NCI-H1048 (cell line): ENCODE measurements around the gene MB.
"Not testable (repeated sequence)": the region's sequence is repeated elsewhere in the genome, so short reads cannot be mapped to it uniquely, and the experiment has no call there.

ENCODE experiments used
- DNase-seq: peaks from one replicate; lab custom pipeline; 2025; lab: John Stamatoyannopoulos, UW

MB gene

DNA sequence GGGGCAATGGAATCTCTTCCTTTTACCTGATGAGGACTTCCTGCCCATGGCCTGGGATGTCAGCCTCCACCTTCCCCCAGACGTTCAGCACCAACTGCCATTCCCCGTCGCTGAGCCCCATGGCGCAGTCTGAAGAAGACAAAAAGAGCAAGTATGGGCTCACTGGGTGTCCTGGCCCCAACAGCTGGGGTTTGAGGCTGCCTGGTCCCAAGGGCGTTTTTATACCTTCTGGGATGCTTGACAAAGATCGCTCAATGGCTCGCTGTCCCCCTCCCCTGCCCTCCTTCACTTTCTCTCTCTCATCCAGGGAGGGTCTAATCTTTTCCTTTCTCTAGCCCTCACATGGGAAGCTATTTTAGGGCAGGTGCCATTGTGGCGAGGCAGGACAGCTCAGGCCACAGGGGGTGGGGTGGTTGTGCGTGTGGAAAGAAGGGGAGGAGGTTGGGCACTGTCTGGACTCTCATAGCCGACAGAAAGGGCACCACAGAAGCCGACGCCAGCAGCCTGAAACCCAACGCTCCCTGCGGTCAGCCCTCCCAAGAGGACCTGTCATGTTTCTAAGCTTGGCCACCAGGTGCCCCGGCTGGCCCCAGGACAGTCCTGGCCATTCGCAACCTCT, at the start of gene MB:
Gene MB, minus strand, starts transcription at position 193 of the 619 bp plus-strand sequence. Its CDS starts 72 bp downstream, at position 121.
- no peak for DNase-seq

DNA sequence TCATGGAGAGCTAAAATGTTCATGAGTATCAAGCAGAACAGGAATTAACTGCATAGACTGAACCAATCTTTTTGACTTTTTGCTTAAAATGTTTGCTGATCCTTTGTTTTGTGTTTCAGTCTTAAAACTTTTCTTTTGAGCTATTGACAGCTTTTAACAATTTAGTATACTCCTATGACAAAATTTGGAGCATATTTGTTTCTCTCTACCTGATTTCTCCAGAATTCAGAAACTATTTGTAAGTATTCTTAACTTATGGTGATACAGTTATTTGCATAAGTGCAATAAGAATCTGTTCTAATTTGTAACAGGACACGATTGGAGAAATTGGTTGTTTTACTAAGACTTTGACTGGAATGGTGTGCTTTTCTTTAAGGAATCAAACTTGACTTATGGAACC, 49.6 kb upstream of the MB start:
- DNase-seq = not testable (repeated sequence)

DNA sequence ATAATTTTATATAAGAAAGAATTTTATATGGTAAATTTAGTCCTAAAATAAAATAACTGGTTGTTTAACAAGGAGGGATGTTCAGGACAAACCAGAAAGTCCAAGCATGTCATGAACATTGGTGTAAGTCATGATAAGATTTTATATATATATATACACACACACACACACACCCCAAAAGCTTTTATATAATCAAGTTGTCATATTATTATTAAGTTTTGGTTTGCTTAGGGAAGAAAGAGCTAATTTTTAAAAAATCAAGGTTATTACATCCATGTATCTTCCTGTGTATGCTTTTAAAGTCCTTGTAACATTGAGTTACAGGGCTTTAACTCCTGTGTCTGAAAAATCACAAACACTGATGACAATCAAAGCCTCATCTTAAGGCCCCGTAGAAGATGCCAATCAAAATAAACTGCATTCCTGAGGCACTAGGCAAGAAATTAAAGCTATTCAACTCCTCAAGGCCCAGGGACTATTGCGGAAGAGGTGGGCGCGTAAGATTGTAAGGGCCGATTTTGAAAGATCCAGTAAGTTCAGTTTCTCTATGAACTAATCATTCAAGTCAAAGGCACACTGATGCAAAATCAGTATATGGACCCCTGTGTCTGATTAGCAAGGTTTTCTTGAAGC, 47.9 kb upstream of the MB start:
- no peak for DNase-seq

DNA sequence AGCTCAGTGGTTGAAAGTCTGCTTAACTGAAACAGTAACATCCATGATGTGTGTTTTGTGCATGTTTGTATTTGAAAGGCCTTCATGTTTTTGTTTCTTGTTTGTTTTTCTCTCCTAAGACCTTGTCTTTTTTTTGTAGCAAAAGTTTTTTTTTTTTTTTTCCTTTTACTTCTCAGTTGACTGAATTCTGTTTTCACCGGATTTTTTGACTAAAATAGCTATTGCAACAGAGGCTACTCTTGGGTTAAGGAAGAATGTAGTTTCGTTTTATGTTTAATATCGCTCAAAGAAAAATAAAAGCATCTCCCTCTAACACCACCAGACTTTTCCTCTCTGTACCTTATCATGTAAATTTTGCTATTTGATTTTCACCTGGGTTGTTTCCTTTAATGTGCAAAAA, 46.2 kb upstream of the MB start:
- no peak for DNase-seq

DNA sequence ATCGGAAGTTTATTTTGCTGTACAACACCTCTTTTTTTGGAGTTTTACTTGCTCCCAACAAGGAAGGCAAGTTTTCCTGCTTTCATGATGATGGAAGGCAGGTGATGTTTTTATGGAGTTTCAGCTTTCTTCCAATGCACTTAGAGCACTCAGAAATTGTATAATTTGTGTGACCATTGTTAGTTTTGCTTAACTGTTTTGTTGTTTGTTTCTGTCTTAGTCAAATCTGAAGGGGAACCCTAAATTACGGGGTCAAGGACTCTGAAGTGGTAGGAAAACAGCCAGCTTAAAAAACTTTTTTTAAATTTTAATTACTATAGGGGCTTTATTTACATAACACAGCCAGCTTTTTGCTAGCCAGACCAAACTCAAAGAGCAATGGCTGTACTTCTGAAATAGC, 45.8 kb upstream of the MB start:
- no peak for DNase-seq

DNA sequence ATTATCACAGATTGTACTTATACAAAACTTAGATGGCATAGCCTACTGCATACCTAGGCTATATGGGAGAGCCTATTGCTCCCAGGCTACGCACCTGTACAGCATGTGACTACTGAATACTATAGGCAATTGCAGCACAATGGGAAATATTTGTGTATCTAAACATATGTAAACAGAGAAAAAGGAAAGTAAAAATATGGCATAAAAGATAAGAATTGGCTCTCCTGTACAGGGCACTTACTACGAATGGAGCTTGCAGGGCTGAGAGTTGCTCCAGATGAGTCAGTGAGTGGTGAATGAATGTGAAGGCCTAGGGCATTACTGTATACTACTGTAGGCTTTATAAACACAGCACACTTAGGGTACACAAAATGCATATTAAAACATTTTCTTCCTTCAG, 44.3 kb upstream of the MB start:
- no peak for DNase-seq

DNA sequence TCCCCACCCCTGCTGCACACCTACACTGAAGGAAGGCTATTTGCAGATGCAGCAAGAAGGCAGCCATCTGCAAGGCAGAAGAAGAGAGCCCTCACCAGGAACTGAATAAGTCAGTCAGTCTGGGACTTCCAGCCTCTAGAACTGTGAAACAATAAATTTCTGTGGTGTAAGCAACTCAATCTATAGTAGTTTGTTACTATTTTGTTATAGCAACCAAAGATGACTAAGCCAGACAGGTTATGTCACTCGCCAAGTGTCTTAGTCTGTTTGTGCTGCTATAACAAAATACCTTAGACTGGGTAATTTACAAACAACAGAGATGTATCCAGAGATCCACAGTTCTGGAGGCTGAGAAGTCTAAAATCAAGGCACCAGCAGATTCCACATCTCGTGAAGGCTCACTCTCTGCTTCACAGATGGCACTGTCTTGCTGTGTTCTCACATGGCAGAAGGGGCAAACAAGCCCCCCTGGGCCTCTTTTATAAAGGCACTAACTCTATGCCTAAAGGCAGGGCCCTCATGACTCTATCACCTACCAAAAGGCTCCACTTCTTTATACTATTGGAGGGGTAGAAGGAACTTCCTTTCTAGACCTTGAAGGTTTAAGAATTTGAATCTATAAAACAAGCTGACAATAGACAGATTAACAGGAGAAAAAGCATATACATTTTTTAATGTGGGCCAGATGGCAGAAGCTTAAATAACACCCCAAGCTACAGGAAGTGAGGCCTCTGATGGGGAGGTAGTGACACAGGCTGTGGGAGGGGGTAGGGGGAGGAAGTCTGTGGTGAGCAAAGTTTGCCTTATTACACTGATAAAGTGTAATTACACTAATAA, 43.4 kb upstream of the MB start:
- DNase-seq = no peak

DNA sequence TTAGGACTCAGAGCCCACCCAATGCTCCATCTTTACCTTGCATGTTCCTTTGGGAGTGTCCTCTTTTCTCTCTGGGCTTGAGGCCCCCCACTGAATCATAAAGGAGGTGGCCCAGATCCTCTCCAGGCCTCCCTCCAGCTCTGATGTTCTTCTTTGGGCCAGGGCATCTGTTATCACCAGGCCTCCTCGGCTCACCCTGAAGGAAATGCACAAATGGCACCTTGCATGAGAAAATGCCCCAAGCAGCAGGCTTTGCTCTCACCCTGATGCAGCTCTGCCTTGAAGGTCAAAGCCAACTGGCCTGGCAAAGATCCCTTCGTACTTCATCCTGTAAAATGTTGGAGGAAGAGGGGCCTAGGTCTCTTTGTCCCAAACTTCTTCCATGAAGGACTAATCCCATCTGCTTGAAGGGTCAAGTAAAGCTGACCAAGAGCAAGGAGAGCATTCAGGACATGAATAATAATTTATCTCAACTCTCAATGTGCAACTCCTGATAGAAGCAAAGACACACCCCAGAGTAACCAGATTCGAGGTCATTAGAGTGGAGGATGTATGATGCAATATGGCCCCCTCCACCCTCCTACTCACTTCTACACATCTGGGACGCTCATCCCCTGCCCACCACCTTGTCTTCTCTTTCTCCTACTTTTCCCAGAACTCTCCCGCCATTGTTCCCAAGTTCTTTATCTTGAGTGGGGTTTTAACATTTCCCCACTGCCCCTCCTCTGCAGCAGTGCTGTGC, 40.6 kb upstream of the MB start:
- no peak for DNase-seq

DNA sequence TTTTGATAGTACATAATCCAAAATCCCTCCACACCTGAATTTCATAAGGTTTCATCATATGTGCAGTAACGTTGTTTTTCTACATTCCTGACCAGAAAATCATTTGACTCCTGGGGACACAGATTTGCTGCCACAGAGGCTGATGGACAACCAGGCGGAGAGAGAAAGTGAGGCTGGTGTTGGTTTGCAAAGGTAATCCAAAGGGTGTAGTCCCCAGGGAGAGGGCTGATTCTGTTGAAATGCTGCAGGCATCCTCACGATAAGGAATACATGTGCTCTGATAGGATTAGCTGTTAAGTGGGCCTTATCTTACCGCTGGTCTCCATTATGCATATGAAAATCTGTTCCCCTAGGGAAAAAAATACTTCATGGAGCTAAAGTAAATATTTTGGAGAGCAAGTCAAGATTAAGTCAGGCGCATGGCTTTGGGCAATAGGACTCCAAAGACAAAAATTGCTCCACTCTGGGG, 39.2 kb upstream of the MB start:
- no peak for DNase-seq

DNA sequence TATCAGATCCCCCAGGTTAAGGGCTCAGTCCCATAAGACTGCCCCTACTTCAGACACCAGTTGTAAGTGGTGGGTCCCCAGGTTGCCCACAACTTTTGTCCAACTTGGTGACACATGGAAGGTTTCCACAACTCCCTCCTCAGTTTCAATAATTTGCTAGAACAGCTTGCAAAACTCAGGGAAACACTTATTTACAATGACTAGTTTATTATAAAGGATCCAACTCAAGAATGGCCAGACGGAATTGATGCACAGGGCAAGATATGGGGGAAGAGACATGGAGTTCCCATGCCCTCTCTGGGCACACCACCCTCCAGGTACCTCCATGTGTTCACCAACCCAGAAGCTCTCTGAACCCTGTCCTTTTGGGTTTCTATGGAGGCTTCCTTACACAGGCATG, 36.7 kb upstream of the MB start:
- no peak for DNase-seq

DNA sequence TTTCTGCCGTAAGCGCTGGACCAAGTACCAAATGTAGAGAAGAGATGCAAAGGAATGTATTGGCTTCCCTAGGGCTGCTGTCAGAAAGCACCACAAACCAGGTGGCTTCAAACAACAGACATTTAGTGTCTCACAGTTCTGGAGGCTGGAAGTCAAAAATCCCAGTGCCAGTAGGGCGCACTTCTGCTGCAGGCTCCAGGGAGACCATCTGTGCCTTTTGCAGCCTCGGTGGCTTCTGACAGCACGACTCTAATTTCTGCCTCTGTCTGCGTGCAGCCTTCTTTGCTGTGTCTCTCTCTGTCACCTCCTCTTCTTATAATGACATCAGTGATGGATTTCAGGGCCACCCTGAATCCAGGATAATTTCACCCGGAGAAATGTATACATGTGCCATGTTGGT, 34.0 kb upstream of the MB start:
- no peak for DNase-seq

DNA sequence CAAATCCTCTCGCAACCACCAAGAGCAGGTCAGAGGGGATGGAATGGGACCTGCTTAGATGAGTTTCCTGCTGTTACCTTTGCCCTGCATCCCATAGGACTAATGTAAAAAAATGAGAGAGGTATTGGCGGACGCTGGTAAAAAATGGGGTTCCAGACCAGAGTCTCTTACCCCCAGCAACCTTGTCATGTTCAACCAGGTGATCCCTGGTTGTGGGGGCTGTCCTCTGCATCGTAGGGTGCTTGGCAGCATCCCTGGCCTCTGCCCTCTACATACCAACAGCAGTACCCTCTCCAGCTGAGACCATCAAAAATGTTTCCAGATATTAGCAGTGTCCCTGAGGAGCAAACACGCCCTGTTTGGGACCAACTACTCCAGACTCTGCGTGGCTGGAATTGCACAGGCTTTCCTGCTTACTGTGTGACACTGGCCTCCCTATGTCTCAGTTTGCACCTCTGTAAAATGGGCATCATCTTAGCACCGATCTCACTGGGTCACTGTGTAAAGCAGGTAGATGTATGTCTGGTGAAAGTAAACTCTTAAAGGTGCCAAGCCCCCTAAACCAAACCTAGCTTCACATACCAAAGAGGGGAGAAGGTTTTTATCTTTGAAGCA, 32.6 kb upstream of the MB start:
- no peak for DNase-seq

DNA sequence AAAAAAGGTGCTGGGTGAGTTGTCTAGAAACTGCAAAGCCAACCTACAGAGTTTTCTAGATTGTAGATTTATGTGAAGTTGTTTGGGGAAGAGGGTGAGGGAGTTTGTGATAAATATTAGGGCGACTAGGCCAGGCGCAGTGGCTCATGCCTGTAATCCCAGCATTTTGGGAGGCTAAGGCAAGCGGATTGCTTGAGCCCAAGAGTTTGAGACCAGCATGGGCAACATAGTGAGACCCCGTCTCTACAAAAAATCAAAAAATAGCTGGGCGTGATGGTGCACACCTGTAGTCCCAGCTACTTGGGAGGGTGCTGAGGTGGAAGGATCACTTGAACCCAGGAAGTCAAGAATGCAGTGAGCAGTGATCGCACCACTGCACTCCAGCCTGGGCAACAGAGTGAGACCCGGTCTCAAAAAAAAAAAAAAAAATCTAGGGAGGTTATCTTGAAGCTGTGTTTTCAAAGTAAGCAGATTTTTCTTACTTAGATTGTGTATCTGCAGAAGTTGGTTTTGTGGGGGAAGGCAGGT, 32.0 kb upstream of the MB start:
- no peak for DNase-seq

DNA sequence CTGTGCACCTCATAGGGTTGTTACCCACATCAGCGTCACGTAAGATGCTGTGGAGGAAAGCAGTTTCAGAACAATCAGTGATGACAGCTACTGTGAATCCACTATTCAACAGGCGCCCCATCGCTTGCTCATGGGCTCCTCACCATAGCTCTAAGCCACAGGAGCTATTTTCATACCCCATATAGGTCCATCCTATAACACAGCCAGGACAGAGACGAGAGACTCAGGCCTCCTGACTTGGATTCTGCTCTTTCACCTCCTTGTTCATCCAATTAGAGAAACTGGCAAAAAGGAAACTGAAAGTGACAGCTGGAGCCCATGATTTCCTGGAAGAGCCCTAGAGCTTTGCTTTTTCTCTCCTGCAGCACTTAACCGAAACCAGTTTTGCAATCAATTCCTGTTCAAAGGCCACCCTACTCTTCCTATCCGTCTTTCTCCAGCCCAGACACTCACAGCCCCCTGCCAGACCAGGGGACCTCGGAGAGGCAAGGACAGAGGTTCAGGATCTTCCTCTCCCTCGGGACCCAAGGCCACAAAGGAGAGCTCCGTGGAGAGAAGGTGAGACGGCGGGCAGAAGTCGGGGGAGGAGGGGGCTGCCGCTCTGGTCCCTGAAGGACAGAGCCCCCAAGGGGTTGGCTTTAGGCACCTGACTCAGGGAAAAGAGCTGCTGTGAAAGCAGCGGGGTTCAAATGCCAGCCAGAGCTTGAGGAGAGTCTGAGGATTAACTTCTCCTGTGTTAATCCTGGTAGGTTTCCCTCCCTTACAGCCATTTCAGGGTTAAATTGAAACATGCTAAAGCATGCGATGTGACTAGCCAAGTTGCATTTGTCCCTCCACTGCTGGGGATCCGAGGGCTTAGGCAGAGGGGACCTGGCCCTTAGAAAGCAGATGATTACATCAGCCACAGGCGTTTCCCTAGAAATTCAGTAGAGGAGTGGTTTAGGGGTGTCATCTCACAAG, 31.2 kb upstream of the MB start, which contains the start of gene APOL6:
Gene APOL6, plus strand, starts transcription at position 381 of the 960 bp plus-strand sequence. CDS start 7,980 bp downstream, outside the sequence.
- DNase-seq = no peak

DNA sequence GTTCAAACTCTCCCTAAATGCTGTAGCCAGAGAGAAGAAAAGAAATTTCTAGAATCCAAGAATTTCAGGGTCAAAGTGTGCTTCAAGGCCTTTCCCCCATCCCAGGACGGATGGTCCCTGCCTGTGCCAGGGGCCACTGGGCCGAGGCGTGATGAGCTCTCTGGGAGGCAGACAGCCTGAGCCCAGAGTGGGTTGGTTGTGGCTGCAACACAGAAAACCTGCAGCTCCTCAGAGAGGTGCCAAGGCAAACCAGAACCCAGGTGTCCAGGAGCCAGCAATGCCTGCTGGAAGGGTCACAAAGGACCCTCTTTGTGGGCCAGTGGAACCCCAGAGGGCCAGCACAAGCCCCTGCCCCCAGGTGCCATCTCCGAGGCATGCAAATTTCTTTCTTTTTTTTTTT, 28.5 kb upstream of the MB start:
- DNase-seq = no peak

DNA sequence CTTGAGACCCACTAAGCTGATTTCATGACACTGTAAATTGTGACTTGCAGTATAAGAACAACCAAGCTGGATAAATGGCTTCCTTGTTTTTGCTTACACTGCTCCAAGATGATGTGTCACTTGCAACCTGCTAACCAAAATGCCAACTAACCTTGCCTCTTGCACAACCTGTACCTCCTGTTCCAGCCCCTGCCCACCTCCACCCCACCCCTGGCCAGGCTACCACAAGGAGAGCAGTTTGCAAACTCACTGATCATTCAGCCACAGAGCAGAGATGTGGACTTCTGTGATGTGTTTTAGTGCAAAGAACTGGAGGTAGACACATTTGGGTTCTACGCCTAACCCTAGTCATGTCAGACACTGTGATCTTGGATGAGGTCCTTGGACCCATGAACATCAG, 26.9 kb upstream of the MB start:
- no peak for DNase-seq

DNA sequence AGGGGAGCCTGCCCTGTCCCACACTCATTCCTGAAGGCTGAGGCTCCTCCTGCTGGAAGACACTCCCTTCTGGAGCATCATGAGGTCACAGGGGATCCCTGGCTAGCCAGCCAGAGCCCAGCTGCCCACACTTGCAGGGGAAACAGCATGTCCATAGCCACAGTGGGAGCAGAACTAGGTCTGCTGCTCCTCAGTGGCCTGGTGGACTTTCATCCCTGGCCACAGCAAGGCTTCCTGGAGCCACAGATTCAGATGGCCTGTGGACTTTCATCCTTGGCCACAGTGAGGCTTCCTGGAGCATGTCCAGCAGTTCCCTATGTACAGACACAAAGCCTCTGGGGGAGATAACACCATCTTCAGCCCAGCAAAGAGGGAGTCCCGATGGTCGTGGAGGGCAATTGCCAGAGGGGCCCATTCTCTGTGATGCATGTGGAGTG, 25.2 kb upstream of the MB start:
- no peak for DNase-seq

DNA sequence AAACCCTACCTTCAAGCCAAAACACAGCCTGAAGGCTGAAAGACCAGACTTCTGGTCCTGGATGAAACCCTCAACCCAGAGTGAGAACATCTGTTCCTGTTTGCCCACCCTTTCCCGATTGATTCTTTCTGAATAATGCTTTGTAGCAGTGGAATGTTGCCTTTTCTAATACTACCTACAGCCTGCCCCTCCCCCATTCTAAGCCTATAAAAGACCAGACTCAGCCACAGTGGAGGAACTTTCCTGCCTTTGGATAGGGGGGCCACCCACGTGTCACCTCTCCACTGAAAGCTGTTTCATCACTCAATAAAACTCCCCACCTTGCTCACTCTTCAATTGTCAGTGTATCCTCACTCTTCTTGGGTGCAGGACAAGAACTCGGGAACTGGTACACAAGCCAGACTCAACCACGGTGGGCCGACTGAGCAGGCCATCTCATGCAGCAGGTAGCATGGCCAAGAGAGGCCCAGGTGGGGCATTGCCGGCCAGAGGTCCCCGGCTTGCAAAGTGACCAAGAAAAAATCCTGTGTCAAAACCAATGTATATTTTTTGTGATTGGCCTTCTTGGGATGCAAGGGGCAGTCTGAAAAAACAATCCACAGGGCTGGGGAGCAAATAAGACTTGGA, 24.5 kb upstream of the MB start:
- DNase-seq = no peak

DNA sequence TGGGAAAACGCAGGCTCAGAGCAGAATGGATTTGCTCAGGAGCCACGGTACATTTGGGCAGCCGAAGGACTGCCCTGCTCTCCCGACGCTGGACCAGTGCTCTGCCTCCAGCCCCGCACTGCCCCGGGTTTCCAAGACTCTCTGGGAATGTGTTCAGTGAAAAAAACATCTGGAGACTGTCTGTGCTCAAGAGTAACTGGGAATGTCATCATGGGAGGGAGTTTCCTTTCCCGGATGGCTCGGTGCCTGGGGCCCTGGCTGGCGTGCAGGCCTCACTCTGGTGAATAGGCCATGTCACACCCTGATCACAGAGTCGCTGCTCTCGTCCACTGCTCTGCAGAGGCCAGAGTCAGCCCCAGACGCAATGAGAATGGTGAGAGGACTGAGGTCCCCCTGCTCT, 21.3 kb upstream of the MB start:
- no peak for DNase-seq

DNA sequence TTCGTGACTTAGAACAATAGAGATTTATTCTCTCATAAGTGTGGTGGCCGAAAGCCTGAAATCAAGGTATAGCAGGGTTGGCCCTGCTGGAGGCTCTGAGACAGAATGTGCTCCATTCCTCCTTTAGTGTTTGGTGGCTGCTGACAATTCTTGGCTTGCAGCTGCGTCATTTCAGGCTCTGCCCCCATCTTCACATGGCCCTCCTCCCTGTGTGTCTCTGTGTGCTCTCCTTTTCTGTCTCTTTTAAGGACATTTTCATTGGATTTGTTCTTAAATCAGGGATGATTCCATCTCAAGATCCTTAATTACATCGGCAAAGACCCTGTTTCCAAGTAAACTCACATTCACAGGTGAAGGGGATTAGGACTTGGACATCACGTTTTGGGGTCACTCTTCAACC, 20.9 kb upstream of the MB start:
- DNase-seq = no peak
